GM23338 (cell line): ENCODE measurements around the gene AMPD2. TPM values are rescaled to one million over a fixed set of nuclear protein-coding genes. Genes with fewer than 3 reads are reported as not detected.

Source experiments
- ATAC-seq: fragments of 200-7000 bp; cut with Tn5 transposase; 3 replicates; pipeline ENCODE4 v1.9.1; 2020
- DNase-seq: peaks from one replicate; pipeline ENCODE4 v3.0.0-alpha.2; 2015; ENCODE audit warnings: low spot score
- H2AFZ ChIP-seq: fragments of 200-600 bp; sonication (generic); 2 replicates; pipeline ENCODE4 v1.8.0; 2016; ENCODE audit warnings: antibody characterized with exemption, mild to moderate bottlenecking, moderate library complexity
- H3F3A ChIP-seq: fragments of 200-600 bp; sonication (generic); replicated peaks from 2 replicates; pipeline ENCODE4 v1.8.0; 2017; ENCODE audit warnings: antibody characterized with exemption, mixed run types, low read depth
- H3K27ac ChIP-seq: fragments of 200-600 bp; sonication (generic); 2 replicates; pipeline ENCODE4 v1.6.1; 2016; ENCODE audit warnings: low read depth
- H3K27me3 ChIP-seq: fragments of 200-600 bp; sonication (generic); 2 replicates; pipeline ENCODE4 v1.8.0; 2016; ENCODE audit warnings: mild to moderate bottlenecking, mixed run types, moderate library complexity; ENCODE audit not compliant: insufficient read depth
- H3K36me3 ChIP-seq: fragments of 200-600 bp; sonication (generic); 2 replicates; pipeline ENCODE4 v1.8.0; 2016; ENCODE audit warnings: mild to moderate bottlenecking; ENCODE audit not compliant: insufficient read depth
- H3K4me1 ChIP-seq: fragments of 200-600 bp; sonication (generic); 2 replicates; pipeline ENCODE4 v1.8.0; 2016; ENCODE audit warnings: mild to moderate bottlenecking, moderate library complexity; ENCODE audit not compliant: insufficient read depth
- H3K4me2 ChIP-seq: fragments of 200-600 bp; sonication (generic); 2 replicates; pipeline ENCODE4 v1.7.1; 2017; ENCODE audit warnings: mixed run types
- H3K4me3 ChIP-seq: fragments of 200-600 bp; sonication (generic); 2 replicates; pipeline ENCODE4 v1.6.1; 2016; ENCODE audit warnings: mixed run types
- H3K79me2 ChIP-seq: fragments of 200-600 bp; sonication (generic); replicated peaks from 2 replicates; pipeline ENCODE4 v1.8.0; 2017; ENCODE audit warnings: mild to moderate bottlenecking; ENCODE audit not compliant: insufficient read depth
- H3K9me2 ChIP-seq: fragments of 200-600 bp; sonication (generic); 2 replicates; pipeline ENCODE4 v1.8.0; 2017; ENCODE audit not compliant: insufficient read depth
- H4K20me1 ChIP-seq: fragments of 200-600 bp; sonication (generic); replicated peaks from 2 replicates; pipeline ENCODE4 v1.8.0; 2017; ENCODE audit warnings: mild to moderate bottlenecking; ENCODE audit not compliant: insufficient read depth
- H3K27ac Mint-ChIP-seq: 2 replicates; pipeline ENCODE4 v1.8.0; 2020; ENCODE audit warnings: inconsistent platforms, mild to moderate bottlenecking, moderate library complexity, mixed read lengths
- H3K27me3 Mint-ChIP-seq: 3 replicates; pipeline ENCODE4 v1.8.0; 2022; ENCODE audit warnings: low read depth, mild to moderate bottlenecking, moderate library complexity, mixed read lengths, inconsistent platforms; ENCODE audit not compliant: insufficient read depth, poor library complexity
- H3K36me3 Mint-ChIP-seq: 3 replicates; pipeline ENCODE4 v1.8.0; 2021; ENCODE audit warnings: low read depth, mild to moderate bottlenecking, inconsistent platforms, moderate library complexity, mixed read lengths
- H3K4me1 Mint-ChIP-seq: 3 replicates; pipeline ENCODE4 v1.8.0; 2020; ENCODE audit warnings: mild to moderate bottlenecking, inconsistent platforms, mixed read lengths
- H3K4me3 Mint-ChIP-seq: 3 replicates; pipeline ENCODE4 v1.8.0; 2021; ENCODE audit warnings: moderate library complexity, mild to moderate bottlenecking, inconsistent platforms, mixed read lengths
- H3K9me3 Mint-ChIP-seq: 3 replicates; pipeline ENCODE4 v1.8.0; 2020; ENCODE audit warnings: moderate library complexity, mild to moderate bottlenecking, inconsistent platforms, mixed read lengths
- CREB1 ChIP-seq: fragments of 250-450 bp; sonication (Bioruptor Pico); IDR thresholded peaks from 2 replicates; pipeline ENCODE4 v1.5.0; 2020; ENCODE audit warnings: low read depth, mild to moderate bottlenecking, moderate library complexity
- ETS1 ChIP-seq: IDR thresholded peaks from 2 replicates; pipeline ENCODE4 v1.6.1; 2016; ENCODE audit warnings: antibody characterized with exemption
- EZH2 ChIP-seq: fragments of 200-600 bp; sonication (generic); IDR thresholded peaks from one replicate; pipeline ENCODE4 v1.8.0; 2017; ENCODE audit warnings: antibody characterized with exemption, mild to moderate bottlenecking, low read depth; ENCODE audit not compliant: unreplicated experiment
- EZH2phosphoT487 ChIP-seq: fragments of 200-600 bp; sonication (generic); IDR thresholded peaks from one replicate; pipeline ENCODE4 v1.8.1; 2018; ENCODE audit warnings: antibody characterized with exemption; ENCODE audit not compliant: unreplicated experiment
- JUNB ChIP-seq: IDR thresholded peaks from one replicate; pipeline ENCODE4 v1.6.1; 2016; ENCODE audit warnings: antibody characterized with exemption; ENCODE audit not compliant: unreplicated experiment
- NANOG ChIP-seq: IDR thresholded peaks from 2 replicates; pipeline ENCODE4 v1.6.1; 2016; ENCODE audit warnings: antibody characterized with exemption, borderline replicate concordance
- POLR2AphosphoS5 ChIP-seq: IDR thresholded peaks from 2 replicates; pipeline ENCODE4 v1.6.1; 2016; ENCODE audit warnings: antibody characterized with exemption, low read depth
- REST ChIP-seq: IDR thresholded peaks from one replicate; pipeline ENCODE4 v1.6.1; 2018; ENCODE audit warnings: antibody characterized with exemption; ENCODE audit not compliant: unreplicated experiment
- STAT1 ChIP-seq: IDR thresholded peaks from one replicate; pipeline ENCODE4 v1.6.1; 2016; ENCODE audit warnings: antibody characterized with exemption; ENCODE audit not compliant: unreplicated experiment
- ZNF114 ChIP-seq: fragments of 250-450 bp; sonication (Bioruptor Pico); IDR thresholded peaks from 2 replicates; pipeline ENCODE4 v1.5.0; 2020; ENCODE audit warnings: mild to moderate bottlenecking, moderate library complexity
- ZNF331 ChIP-seq: fragments of 250-450 bp; sonication (Bioruptor Pico); IDR thresholded peaks from 2 replicates; pipeline ENCODE4 v1.5.0; 2020; ENCODE audit warnings: low read depth, mild to moderate bottlenecking, moderate library complexity
- polyA plus RNA-seq: library from polyadenylated mRNA; unstranded; fragments of >200 nt; fragmentation: Nextera tagmentation; extraction: Ambion mirVana; gene quantifications from 2 replicates; pipeline ENCODE4 v1.2.1, GENCODE V29; 2016
- total RNA-seq: library from RNA; depleted of rRNA; stranded (reverse); fragments of >200 nt; shearing (Covaris generic); gene quantifications from 2 replicates; pipeline ENCODE4 v1.2.3, GENCODE V29; 2014
- TF ChIP-seq, protein P1 (sequence below), 2 experiments: fragments of 200-600 bp in 1 of 2; sonication (generic) in 1 of 2; conservative IDR thresholded peaks; 2 replicates each; pipeline versions ENCODE4 v1.5.1 to v1.6.1; 2016 to 2017; ENCODE audit warnings: antibody characterized with exemption in 2 of 2, low read depth in 2 of 2, mild to moderate bottlenecking in 2 of 2, moderate library complexity in 1 of 2

AMPD2 gene
- total and polyA plus RNA-seq, 2 experiments from 2014 or later = 24.5 to 62.1 TPM

DNA sequence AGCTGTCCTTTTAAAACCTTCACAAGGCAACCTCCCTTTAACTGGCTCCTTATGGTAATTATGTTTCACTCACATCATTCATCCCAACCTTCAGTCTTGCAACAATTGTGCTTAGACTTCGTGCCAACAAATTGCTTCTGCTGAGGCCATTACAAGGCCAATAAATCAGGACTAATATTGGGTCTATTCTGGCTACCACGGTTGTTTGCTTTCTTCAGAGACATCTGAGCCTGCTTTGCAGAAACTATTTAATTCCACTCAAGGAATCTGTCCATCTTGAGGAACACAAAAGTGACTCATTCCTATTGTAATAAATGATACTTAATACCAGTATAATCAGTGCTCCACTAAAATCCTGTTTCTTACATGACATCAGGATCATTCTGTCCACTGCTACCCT lies 33.7 kb downstream of the AMPD2 start:
- no peak overlapping the region for H3K4me2 ChIP-seq
- ATAC-seq (no peak), DNase-seq (no peak)
- no peaks in the 10 kb centered on the region for H3K9me2 ChIP-seq
- peaks cover 11% of the 10 kb centered on the region for H3K4me1 Mint-ChIP-seq
- no peak overlapping the region for H2AFZ ChIP-seq
- no peak overlapping the region for H3K4me3 Mint-ChIP-seq
- no peak overlapping the region for H3K27ac ChIP-seq
- H3F3A ChIP-seq = peaks cover 6% of the 10 kb centered on the region
- H4K20me1 ChIP-seq = no peaks in the 10 kb centered on the region; the same call in 1 of the 2 replicates
- H3K4me3 ChIP-seq = no peak overlapping the region
- H3K27me3 ChIP-seq = peaks cover 18% of the 10 kb centered on the region
- H3K79me2 ChIP-seq = no peaks in the 10 kb centered on the region
- H3K27me3 Mint-ChIP-seq = peaks cover 5% of the 10 kb centered on the region
- peaks cover 10% of the 10 kb centered on the region; the same call in 1 of the 2 replicates for H3K4me1 ChIP-seq
- TF ChIP-seq EZH2phosphoT487 (no peak), CREB1 (CRISPR knock-in tag) (no peak), ZNF114 (CRISPR knock-in tag) (no peak), EZH2 (no peak), ETS1 (no peak), JUNB (no peak), POLR2AphosphoS5 (no peak), STAT1 (no peak)
- TF ChIP-seq, protein P1, sequence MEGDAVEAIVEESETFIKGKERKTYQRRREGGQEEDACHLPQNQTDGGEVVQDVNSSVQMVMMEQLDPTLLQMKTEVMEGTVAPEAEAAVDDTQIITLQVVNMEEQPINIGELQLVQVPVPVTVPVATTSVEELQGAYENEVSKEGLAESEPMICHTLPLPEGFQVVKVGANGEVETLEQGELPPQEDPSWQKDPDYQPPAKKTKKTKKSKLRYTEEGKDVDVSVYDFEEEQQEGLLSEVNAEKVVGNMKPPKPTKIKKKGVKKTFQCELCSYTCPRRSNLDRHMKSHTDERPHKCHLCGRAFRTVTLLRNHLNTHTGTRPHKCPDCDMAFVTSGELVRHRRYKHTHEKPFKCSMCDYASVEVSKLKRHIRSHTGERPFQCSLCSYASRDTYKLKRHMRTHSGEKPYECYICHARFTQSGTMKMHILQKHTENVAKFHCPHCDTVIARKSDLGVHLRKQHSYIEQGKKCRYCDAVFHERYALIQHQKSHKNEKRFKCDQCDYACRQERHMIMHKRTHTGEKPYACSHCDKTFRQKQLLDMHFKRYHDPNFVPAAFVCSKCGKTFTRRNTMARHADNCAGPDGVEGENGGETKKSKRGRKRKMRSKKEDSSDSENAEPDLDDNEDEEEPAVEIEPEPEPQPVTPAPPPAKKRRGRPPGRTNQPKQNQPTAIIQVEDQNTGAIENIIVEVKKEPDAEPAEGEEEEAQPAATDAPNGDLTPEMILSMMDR (conservative IDR thresholded peaks at IDR 0.05; ENCODE audit: low read depth in 2 of 2) = no peak
- H3K36me3 ChIP-seq = no peaks in the 10 kb centered on the region
- H3K9me3 Mint-ChIP-seq = no peaks in the 10 kb centered on the region
- H3K36me3 Mint-ChIP-seq = no peaks in the 10 kb centered on the region
- no peak overlapping the region for H3K27ac Mint-ChIP-seq

GRCh38 chr1:109654519-109654918 lies 34.9 kb downstream of the AMPD2 start:
- no peak for DNase-seq
- peaks cover 5% of the 10 kb centered on the region for H3K27me3 Mint-ChIP-seq
- H3K9me2 ChIP-seq = no peaks in the 10 kb centered on the region
- no peaks in the 10 kb centered on the region for H3K79me2 ChIP-seq
- peaks cover 6% of the 10 kb centered on the region for H3F3A ChIP-seq
- H3K4me1 ChIP-seq = peaks cover 10% of the 10 kb centered on the region; the same call in 1 of the 2 replicates
- no peak overlapping the region for H2AFZ ChIP-seq
- peaks cover 11% of the 10 kb centered on the region for H3K4me1 Mint-ChIP-seq
- no peaks in the 10 kb centered on the region for H3K36me3 ChIP-seq
- no peak for ATAC-seq
- no peak overlapping the region for H3K4me3 ChIP-seq
- peaks cover 18% of the 10 kb centered on the region for H3K27me3 ChIP-seq
- H4K20me1 ChIP-seq = no peaks in the 10 kb centered on the region; the same call in 1 of the 2 replicates
- H3K4me3 Mint-ChIP-seq = no peak overlapping the region; the same call in 2 of the 3 replicates
- H3K4me2 ChIP-seq = peak overlapping the region; percentile 86
- no peaks in the 10 kb centered on the region for H3K36me3 Mint-ChIP-seq
- H3K27ac Mint-ChIP-seq = no peak overlapping the region
- H3K27ac ChIP-seq = no peak overlapping the region
- H3K9me3 Mint-ChIP-seq = no peaks in the 10 kb centered on the region
- no peak for TF ChIP-seq NANOG
- no peak for TF ChIP-seq REST
- no peak for TF ChIP-seq CREB1 (CRISPR knock-in tag)
- no peak for TF ChIP-seq EZH2
- no peak for TF ChIP-seq ETS1
- TF ChIP-seq EZH2phosphoT487 = no peak
- no peak for TF ChIP-seq ZNF331 (CRISPR knock-in tag)
